Subcutaneous abdominal adipose tissue (tissue), 5 donors: ENCODE results near the gene STAU1.
"Not testable (repeated sequence)": the region's sequence is repeated elsewhere in the genome, so short reads cannot be mapped to it uniquely, and the experiment has no call there.

Experiments
- H3K27ac ChIP-seq: one replicate; pipeline ENCODE4 v1.7.0; 2013; ENCODE audit warnings: low read depth, mild to moderate bottlenecking, inconsistent platforms, low read length, moderate library complexity
- H3K27me3 ChIP-seq, 5 donors: one replicate each; pipeline ENCODE4 v1.7.0; 2013; ENCODE audit warnings: low read length in 5 of 5, inconsistent platforms in 1 of 5; ENCODE audit not compliant: control insufficient read depth in 5 of 5, insufficient read depth in 4 of 5
- H3K36me3 ChIP-seq, 5 donors: one replicate each; pipeline ENCODE4 v1.7.0; 2013; ENCODE audit warnings: low read length in 5 of 5; ENCODE audit not compliant: control insufficient read depth in 5 of 5, insufficient read depth in 5 of 5
- H3K4me1 ChIP-seq, 5 donors: one replicate each; pipeline ENCODE4 v1.7.0; 2013; ENCODE audit warnings: low read length in 5 of 5, mild to moderate bottlenecking in 3 of 5, moderate library complexity in 1 of 5; ENCODE audit not compliant: control insufficient read depth in 5 of 5, insufficient read depth in 5 of 5
- H3K4me3 ChIP-seq, 5 donors: one replicate each; pipeline ENCODE4 v1.7.0; 2013; ENCODE audit warnings: low read length in 5 of 5, low read depth in 1 of 5
- H3K9ac ChIP-seq, 5 donors: one replicate each; pipeline ENCODE4 v1.7.0; 2013; ENCODE audit warnings: low read length in 5 of 5, mild to moderate bottlenecking in 4 of 5, moderate library complexity in 3 of 5
- H3K9me3 ChIP-seq, 5 donors: one replicate each; pipeline ENCODE4 v1.7.0; 2013; ENCODE audit warnings: low read length in 5 of 5; ENCODE audit not compliant: control insufficient read depth in 5 of 5
- donor health status: healthy.
- donor health status: healthy.
- donor health status: healthy.
- donor health status: healthy.
- donor health status: healthy.

The STAU1 gene

GRCh38 chr20:49106328-49106727 lies 81.8 kb downstream of the STAU1 start:
- no peaks in the 10 kb centered on the region for H3K4me1 ChIP-seq
- H3K9me3 ChIP-seq: no peaks in the 10 kb centered on the region

GRCh38 chr20:49104979-49105547 lies 83.1 kb downstream of the STAU1 start:
- H3K9ac ChIP-seq, H3K27me3 ChIP-seq, H3K9me3 ChIP-seq, H3K4me3 ChIP-seq, H3K27ac ChIP-seq, H3K4me1 ChIP-seq: not testable (repeated sequence)
- H3K36me3 ChIP-seq: peaks cover 3 to 47% (median 35%) of the 10 kb centered on the region in 5 donors

More at GRCh38 chr20:49106328-49106727, 81.8 kb downstream of the STAU1 start:
- H3K36me3 ChIP-seq: peaks cover 3 to 55% (median 38%) of the 10 kb centered on the region in 5 donors
- no peaks in the 10 kb centered on the region for H3K27me3 ChIP-seq
- H3K9ac ChIP-seq: no peak overlapping the region
- no peak overlapping the region for H3K27ac ChIP-seq
- no peak overlapping the region for H3K4me3 ChIP-seq

- H3K9ac ChIP-seq: no peak overlapping the region
- peaks cover 3 to 43% (median 32%) of the 10 kb centered on the region in 5 donors for H3K36me3 ChIP-seq
- H3K27ac ChIP-seq: no peak overlapping the region
Measured at GRCh38 chr20:49104365-49104648, 83.8 kb downstream of the STAU1 start.

GRCh38 chr20:49103647-49104364 lies 84.3 kb downstream of the STAU1 start:
- H3K4me3 ChIP-seq: no peak overlapping the region
- H3K27me3 ChIP-seq: no peaks in the 10 kb centered on the region
- H3K9ac ChIP-seq: no peak overlapping the region
- H3K36me3 ChIP-seq: peaks cover 3 to 45% (median 33%) of the 10 kb centered on the region in 5 donors
- peaks cover 0 to 4% (median 0%) of the 10 kb centered on the region in 5 donors for H3K4me1 ChIP-seq
- H3K9me3 ChIP-seq: no peaks in the 10 kb centered on the region
- no peak overlapping the region for H3K27ac ChIP-seq

More at GRCh38 chr20:49104365-49104648, 83.8 kb downstream of the STAU1 start:
- Histone ChIP-seq H3K27me3 (no peaks in the 10 kb centered on the region), H3K4me3 (no peak overlapping the region), H3K9me3 (no peaks in the 10 kb centered on the region), H3K4me1 (peaks cover 0 to 4% (median 0%) of the 10 kb centered on the region in 5 donors)

- Histone ChIP-seq H3K27ac (no peak overlapping the region), H3K4me3 (no peak overlapping the region), H3K36me3 (peaks cover 9 to 52% (median 35%) of the 10 kb centered on the region in 5 donors), H3K9me3 (no peaks in the 10 kb centered on the region), H3K9ac (no peak overlapping the region), H3K4me1 (peaks cover 0 to 4% (median 0%) of the 10 kb centered on the region in 5 donors), H3K27me3 (no peaks in the 10 kb centered on the region)
Measured at GRCh38 chr20:49103019-49103418, 85.1 kb downstream of the STAU1 start.

GRCh38 chr20:49100972-49101371 lies 87.2 kb downstream of the STAU1 start:
- no peak overlapping the region for H3K27ac ChIP-seq
- H3K9ac ChIP-seq: no peak overlapping the region
- peaks cover 17 to 65% (median 49%) of the 10 kb centered on the region in 5 donors for H3K36me3 ChIP-seq
- H3K27me3 ChIP-seq: no peaks in the 10 kb centered on the region
- no peaks in the 10 kb centered on the region for H3K9me3 ChIP-seq
- no peak overlapping the region for H3K4me3 ChIP-seq
- H3K4me1 ChIP-seq: peaks cover 0 to 4% (median 0%) of the 10 kb centered on the region in 5 donors

GRCh38 chr20:49100292-49100691 lies 87.8 kb downstream of the STAU1 start:
- not testable (repeated sequence) for H3K4me1 ChIP-seq, H3K27ac ChIP-seq, H3K9me3 ChIP-seq, H3K9ac ChIP-seq, H3K4me3 ChIP-seq, H3K27me3 ChIP-seq
- H3K36me3 ChIP-seq: peaks cover 20 to 71% (median 55%) of the 10 kb centered on the region in 5 donors

GRCh38 chr20:49099011-49099410 lies 89.1 kb downstream of the STAU1 start:
- H3K4me1 ChIP-seq: peaks cover 0 to 4% (median 0%) of the 10 kb centered on the region in 5 donors
- H3K4me3 ChIP-seq: no peak overlapping the region
- H3K27me3 ChIP-seq: no peaks in the 10 kb centered on the region
- no peak overlapping the region for H3K27ac ChIP-seq
- H3K36me3 ChIP-seq: peaks cover 29 to 69% (median 61%) of the 10 kb centered on the region in 5 donors
- no peaks in the 10 kb centered on the region for H3K9me3 ChIP-seq
- H3K9ac ChIP-seq: no peak overlapping the region

GRCh38 chr20:49098136-49098535 lies 90.0 kb downstream of the STAU1 start:
- peaks cover 32 to 64% (median 53%) of the 10 kb centered on the region in 5 donors for H3K36me3 ChIP-seq
- H3K4me1 ChIP-seq: peaks cover 0 to 4% (median 0%) of the 10 kb centered on the region in 5 donors
- no peak overlapping the region for H3K4me3 ChIP-seq
- H3K27me3 ChIP-seq: no peaks in the 10 kb centered on the region
- no peak overlapping the region for H3K9ac ChIP-seq
- H3K9me3 ChIP-seq: no peaks in the 10 kb centered on the region
- H3K27ac ChIP-seq: no peak overlapping the region

GRCh38 chr20:49097159-49097558 lies 91.0 kb downstream of the STAU1 start:
- Histone ChIP-seq H3K4me1 (peaks cover 0 to 4% (median 0%) of the 10 kb centered on the region in 5 donors), H3K4me3 (no peak overlapping the region), H3K9ac (no peak overlapping the region), H3K36me3 (peaks cover 33 to 58% (median 45%) of the 10 kb centered on the region in 5 donors), H3K9me3 (no peaks in the 10 kb centered on the region), H3K27me3 (no peaks in the 10 kb centered on the region), H3K27ac (no peak overlapping the region)
